HUES64 (cell line): ENCODE results near the gene DNAH2.
A peak's percentile ranks its signal among the peaks of the same experiment; 100 is the strongest.

Source experiments
- H3K27ac ChIP-seq: 2 replicates; pipeline ENCODE4 v1.7.0; 2013; ENCODE audit warnings: low read depth, low read length, inconsistent platforms
- H3K27me3 ChIP-seq: 2 replicates; pipeline ENCODE4 v1.6.1; 2013; ENCODE audit warnings: mild to moderate bottlenecking, low read length; ENCODE audit not compliant: insufficient read depth
- H3K36me3 ChIP-seq: 2 replicates; pipeline ENCODE4 v1.6.1; 2013; ENCODE audit warnings: mild to moderate bottlenecking, low read length; ENCODE audit not compliant: insufficient read depth
- H3K4me1 ChIP-seq: 2 replicates; pipeline ENCODE4 v1.6.1; 2013; ENCODE audit warnings: mild to moderate bottlenecking, low read length, moderate library complexity; ENCODE audit not compliant: insufficient read depth
- H3K4me3 ChIP-seq: 2 replicates; pipeline ENCODE4 v1.5.1; 2013; ENCODE audit warnings: mild to moderate bottlenecking, low read length, moderate library complexity
- H3K9ac ChIP-seq: 2 replicates; pipeline ENCODE4 v1.6.1; 2013; ENCODE audit warnings: mild to moderate bottlenecking, low read depth, low read length
- H3K9me3 ChIP-seq: 2 replicates; pipeline ENCODE4 v1.6.1; 2013; ENCODE audit warnings: low read depth, low read length; ENCODE audit not compliant: insufficient read depth
- WGBS: fragments of 150-250, 120-280 bp; methylation state at CpG from one replicate; pipeline ENCODE4 v1.1.7; 2013; ENCODE audit warnings: missing lambda C conversion rate; 5-methylcytosine and 5-hydroxymethylcytosine counted together

Gene DNAH2

DNA sequence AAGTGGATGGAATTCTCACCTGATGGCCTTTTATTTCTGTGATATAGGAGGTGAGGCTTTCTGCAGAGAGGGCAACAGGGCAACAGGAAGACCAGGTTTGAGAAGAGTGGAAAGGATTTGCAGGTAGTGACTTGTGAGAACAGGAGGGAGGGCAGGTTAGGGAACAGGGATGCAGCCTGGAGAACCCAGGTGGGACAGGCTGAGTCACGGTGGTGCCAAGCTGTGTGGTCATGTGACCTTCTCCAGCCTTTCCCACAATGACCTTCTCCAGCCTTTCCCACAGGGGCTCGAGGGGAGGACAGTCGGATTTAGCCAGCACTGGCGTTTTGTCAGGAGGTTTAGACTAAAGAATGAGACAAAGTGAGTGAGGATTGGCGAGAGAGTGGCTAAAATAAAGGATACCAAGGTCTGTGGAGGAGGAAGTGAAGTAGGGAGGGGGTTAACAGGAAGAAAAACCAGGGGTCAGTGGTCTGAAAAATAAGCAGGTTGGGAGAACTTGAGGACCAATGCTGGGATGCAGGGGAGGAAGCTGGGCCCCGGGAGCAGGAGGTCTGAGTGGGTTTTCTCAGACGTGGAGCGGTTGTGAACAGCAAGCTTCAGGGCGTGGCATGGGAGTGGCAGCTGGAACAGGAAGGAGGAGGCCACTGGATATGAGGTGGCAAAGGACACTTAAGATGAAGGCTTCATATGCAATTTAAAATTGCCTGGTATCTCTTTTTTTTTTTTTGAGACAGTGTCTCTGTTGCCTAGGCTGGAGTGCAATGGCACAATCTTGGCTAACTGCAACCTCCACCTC is 37.7 kb downstream of the DNAH2 start:
- 68% methylated on average over 9 of the region's 9 CpGs for WGBS
- Histone ChIP-seq H3K4me3 (no peak overlapping the region), H3K27ac (no peak overlapping the region), H3K9me3 (no peaks in the 10 kb centered on the region), H3K36me3 (no peaks in the 10 kb centered on the region), H3K27me3 (no peaks in the 10 kb centered on the region), H3K9ac (peak overlapping the region; percentile 43; the same call in 1 of the 2 replicates), H3K4me1 (no peaks in the 10 kb centered on the region)

- Histone ChIP-seq H3K4me1 (no peaks in the 10 kb centered on the region), H3K27me3 (no peaks in the 10 kb centered on the region), H3K36me3 (no peaks in the 10 kb centered on the region), H3K27ac (no peak overlapping the region), H3K4me3 (no peak overlapping the region), H3K9ac (no peak overlapping the region), H3K9me3 (no peaks in the 10 kb centered on the region)
- 92% methylated on average over 14 of the region's 14 CpGs for WGBS
Measured at GRCh38 chr17:7756968-7757367, 39.4 kb downstream of the DNAH2 start.

- Histone ChIP-seq H3K4me3 (no peak overlapping the region), H3K4me1 (0 out of 2 replicates have a peak, but pooled peaks cover 3% of the 10 kb centered on the region), H3K27me3 (no peaks in the 10 kb centered on the region), H3K36me3 (no peaks in the 10 kb centered on the region), H3K9me3 (no peaks in the 10 kb centered on the region), H3K9ac (no peak overlapping the region), H3K27ac (no peak overlapping the region)
- 90% methylated on average over 16 of the region's 16 CpGs for WGBS
Measured at GRCh38 chr17:7763919-7764318, 46.4 kb downstream of the DNAH2 start.

DNA sequence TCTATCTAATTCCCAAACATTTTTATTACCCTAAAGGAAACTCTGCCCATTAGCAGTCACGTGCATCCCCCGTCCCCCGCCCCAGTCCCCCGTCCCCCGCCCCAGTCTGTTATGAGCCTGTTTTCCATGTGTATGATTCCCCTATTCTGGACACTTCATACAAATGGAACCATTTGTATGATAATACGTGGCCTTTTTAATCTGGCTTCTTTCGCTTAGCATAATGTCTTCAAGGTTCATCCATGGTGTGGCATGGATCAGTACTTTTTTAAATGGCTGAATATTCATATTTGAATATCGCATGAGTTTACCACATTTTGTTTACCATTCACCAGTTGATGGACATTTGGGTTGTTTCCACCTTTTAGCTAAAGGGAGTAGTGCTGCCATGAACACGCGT is 49.5 kb downstream of the DNAH2 start:
- no peaks in the 10 kb centered on the region for H3K9me3 ChIP-seq
- no peaks in the 10 kb centered on the region for H3K27me3 ChIP-seq
- no peak overlapping the region for H3K27ac ChIP-seq
- H3K4me1 ChIP-seq, result 0 out of 2 replicates have a peak, but pooled peaks cover 3% of the 10 kb centered on the region
- H3K9ac ChIP-seq, result no peak overlapping the region
- 89% methylated on average over 10 of the region's 10 CpGs for WGBS
- H3K4me3 ChIP-seq, result no peak overlapping the region
- H3K36me3 ChIP-seq, result no peaks in the 10 kb centered on the region

DNA sequence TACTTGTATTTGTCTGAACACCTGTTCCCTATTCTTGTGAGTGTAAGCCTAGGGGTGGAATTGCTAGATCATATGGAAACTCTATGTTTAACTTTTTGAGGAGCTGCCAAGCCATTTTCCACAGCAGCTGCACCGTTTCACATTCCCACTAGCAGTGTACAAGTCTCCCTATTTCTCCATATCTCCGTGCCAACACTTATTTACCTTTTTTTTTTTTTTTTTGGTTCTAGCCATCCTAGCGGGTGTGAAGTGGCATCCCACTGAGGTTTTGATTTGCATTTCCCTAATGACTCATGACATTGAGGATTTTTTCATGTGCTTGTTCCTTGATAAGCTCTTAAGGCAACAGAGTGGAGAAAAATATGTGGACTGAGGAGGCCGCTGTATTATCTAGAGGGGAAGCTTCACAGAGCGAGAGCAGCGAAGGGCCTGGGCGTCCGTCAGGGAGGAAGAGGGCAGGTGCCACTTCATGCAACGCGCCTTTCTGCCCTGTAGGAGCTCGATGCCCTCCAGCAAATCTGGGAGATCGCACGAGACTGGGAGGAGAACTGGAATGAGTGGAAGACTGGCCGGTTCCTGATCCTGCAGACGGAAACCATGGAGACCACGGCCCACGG is 50.0 kb downstream of the DNAH2 start:
- 40% methylated on average over 17 of the region's 17 CpGs for WGBS
- Histone ChIP-seq H3K9ac (no peak overlapping the region), H3K27ac (no peak overlapping the region), H3K36me3 (no peaks in the 10 kb centered on the region), H3K4me3 (no peak overlapping the region), H3K4me1 (0 out of 2 replicates have a peak, but pooled peaks cover 3% of the 10 kb centered on the region), H3K27me3 (no peaks in the 10 kb centered on the region), H3K9me3 (no peaks in the 10 kb centered on the region)

DNA sequence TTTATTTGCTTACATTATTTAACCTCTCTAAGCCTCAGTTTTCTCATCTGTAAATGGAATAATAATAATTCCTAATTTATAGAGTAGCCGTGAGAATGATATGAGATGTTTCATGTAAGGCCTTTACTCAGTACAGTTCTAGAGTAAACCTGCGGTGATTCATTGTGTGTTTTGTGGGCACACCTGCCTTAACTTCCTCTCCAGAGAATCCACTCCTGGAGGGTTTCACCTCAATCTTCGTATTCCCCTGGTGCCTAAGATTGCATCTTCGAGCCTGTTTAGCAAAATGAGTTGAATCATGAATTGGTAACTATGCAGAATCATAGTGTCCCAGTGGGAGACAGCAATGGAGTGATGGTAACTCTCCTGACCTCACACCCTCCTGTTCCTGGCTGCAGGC is 52.3 kb downstream of the DNAH2 start:
- H3K27me3 ChIP-seq, result no peaks in the 10 kb centered on the region
- 95% methylated on average over 4 of the region's 4 CpGs for WGBS
- 0 out of 2 replicates have a peak, but pooled peaks cover 3% of the 10 kb centered on the region for H3K4me1 ChIP-seq
- no peak overlapping the region for H3K9ac ChIP-seq
- H3K4me3 ChIP-seq, result no peak overlapping the region
- H3K27ac ChIP-seq, result no peak overlapping the region
- H3K36me3 ChIP-seq, result no peaks in the 10 kb centered on the region
- H3K9me3 ChIP-seq, result no peaks in the 10 kb centered on the region

GRCh38 chr17:7774055-7774521 is 56.5 kb downstream of the DNAH2 start:
- H3K27me3 ChIP-seq, result no peaks in the 10 kb centered on the region
- no peaks in the 10 kb centered on the region for H3K4me1 ChIP-seq
- 89% methylated on average over 9 of the region's 9 CpGs for WGBS
- H3K27ac ChIP-seq, result no peak overlapping the region
- H3K9me3 ChIP-seq, result no peaks in the 10 kb centered on the region
- no peak overlapping the region for H3K9ac ChIP-seq
- no peak overlapping the region for H3K4me3 ChIP-seq
- H3K36me3 ChIP-seq, result no peaks in the 10 kb centered on the region

- no peaks in the 10 kb centered on the region for H3K27me3 ChIP-seq
- no peaks in the 10 kb centered on the region for H3K36me3 ChIP-seq
- H3K9me3 ChIP-seq, result no peaks in the 10 kb centered on the region
- H3K27ac ChIP-seq, result no peak overlapping the region
- H3K9ac ChIP-seq, result no peak overlapping the region
- no peak overlapping the region for H3K4me3 ChIP-seq
- H3K4me1 ChIP-seq, result no peaks in the 10 kb centered on the region
- WGBS, result 83% methylated on average over 7 of the region's 7 CpGs
Measured at GRCh38 chr17:7775051-7775450, 57.5 kb downstream of the DNAH2 start.

DNA sequence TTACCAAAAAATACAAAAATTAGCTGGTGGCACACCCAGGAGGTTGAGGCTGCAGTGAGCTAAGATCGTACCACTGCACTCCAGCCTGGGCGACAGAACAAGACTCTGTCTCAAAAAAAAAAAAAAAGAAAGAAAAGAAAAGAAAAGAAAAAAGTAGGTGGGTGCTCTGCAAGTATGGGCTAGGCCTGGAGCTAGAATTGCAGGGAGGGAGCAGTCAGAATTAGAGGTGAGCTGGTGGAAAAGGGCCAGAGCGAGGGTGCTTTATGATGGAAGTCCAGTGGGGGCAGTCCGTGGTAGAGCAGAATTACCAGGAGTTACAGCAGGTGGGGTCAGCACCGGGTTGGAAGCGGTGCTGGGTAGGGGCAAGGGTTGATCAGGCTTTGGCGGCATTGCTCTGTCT is 59.5 kb downstream of the DNAH2 start:
- 84% methylated on average over 7 of the region's 7 CpGs for WGBS
- Histone ChIP-seq H3K9me3 (no peaks in the 10 kb centered on the region), H3K27ac (no peak overlapping the region), H3K4me3 (no peak overlapping the region), H3K4me1 (no peaks in the 10 kb centered on the region), H3K9ac (no peak overlapping the region), H3K36me3 (no peaks in the 10 kb centered on the region), H3K27me3 (no peaks in the 10 kb centered on the region)

DNA sequence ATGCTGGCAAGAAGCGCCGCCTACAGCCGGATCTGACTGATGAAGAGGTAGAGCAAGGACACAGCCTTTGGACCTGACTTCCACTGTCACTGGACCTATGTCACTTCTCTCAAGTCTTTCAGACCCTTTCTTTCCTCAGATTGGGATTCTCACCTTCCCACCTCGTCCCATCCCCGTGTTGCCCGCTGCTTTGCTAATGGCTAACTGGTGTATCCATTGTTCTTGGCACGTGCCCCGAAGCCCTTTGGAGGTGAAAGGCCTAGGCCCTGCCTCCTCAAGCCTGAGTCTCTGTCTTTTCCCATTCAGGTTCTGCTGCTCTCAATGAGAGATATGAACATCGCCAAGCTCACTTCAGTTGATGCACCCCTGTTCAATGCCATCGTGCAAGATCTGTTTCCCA is 63.2 kb downstream of the DNAH2 start:
- no peaks in the 10 kb centered on the region for H3K36me3 ChIP-seq
- H3K27me3 ChIP-seq, result no peaks in the 10 kb centered on the region
- H3K9me3 ChIP-seq, result no peaks in the 10 kb centered on the region
- H3K27ac ChIP-seq, result no peak overlapping the region
- no peaks in the 10 kb centered on the region for H3K4me1 ChIP-seq
- no peak overlapping the region for H3K9ac ChIP-seq
- H3K4me3 ChIP-seq, result no peak overlapping the region
- WGBS, result 84% methylated on average over 10 of the region's 10 CpGs

DNA sequence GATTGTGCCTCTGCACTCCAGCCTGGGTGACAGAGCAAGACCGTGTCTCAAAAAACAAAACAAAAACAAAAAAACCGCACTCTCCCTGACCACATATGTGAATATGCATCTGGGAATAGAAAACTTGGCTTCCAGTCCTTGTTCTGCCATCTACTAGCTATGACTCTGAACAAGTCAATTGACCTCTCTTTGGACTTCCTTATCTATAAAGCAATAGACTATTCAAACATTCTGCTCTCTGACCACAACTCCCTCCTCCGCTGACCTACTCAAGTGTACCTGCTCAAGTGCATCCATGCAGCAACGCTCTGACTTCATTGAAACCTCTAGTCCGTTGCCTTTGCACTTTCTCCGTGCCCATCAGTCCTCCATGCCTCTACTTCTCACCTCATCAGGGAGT is 63.9 kb downstream of the DNAH2 start:
- no peaks in the 10 kb centered on the region for H3K27me3 ChIP-seq

More for the DNA sequence above, 63.9 kb downstream of the DNAH2 start:
- no peak overlapping the region for H3K27ac ChIP-seq
- H3K4me3 ChIP-seq, result no peak overlapping the region
- H3K36me3 ChIP-seq, result no peaks in the 10 kb centered on the region
- H3K9ac ChIP-seq, result no peak overlapping the region
- no peaks in the 10 kb centered on the region for H3K4me1 ChIP-seq
- 79% methylated on average over 6 of the region's 6 CpGs for WGBS
- no peaks in the 10 kb centered on the region for H3K9me3 ChIP-seq
